Lung (tissue), 12 donors: ENCODE results near the gene CPSF7. TPM values are rescaled to one million over a fixed set of nuclear protein-coding genes. Genes with fewer than 3 reads are reported as not detected.

Source experiments
- ATAC-seq: fragments of 200-7000 bp; cut with Tn5 transposase; one replicate; pipeline ENCODE4 v1.9.1; 2020; ENCODE audit warnings: moderate number of reproducible peaks; ENCODE audit not compliant: insufficient read depth, low FRiP score
- DNase-seq, 3 donors: peaks; one replicate each; pipeline ENCODE4 v3.0.0-alpha.2; 2013 to 2017
- H3K27ac ChIP-seq, 2 donors: one replicate each; pipeline ENCODE4 v1.5.1; 2013; ENCODE audit warnings: mild to moderate bottlenecking in 2 of 2, moderate library complexity in 2 of 2, control low read depth in 1 of 2, inconsistent platforms in 1 of 2, low read depth in 1 of 2, low read length in 1 of 2
- H3K27me3 ChIP-seq, 3 donors: one replicate each; pipeline ENCODE4 v1.5.1; 2013; ENCODE audit warnings: low read length in 2 of 3; ENCODE audit not compliant: control insufficient read depth in 3 of 3, insufficient read depth in 3 of 3
- H3K36me3 ChIP-seq, 4 donors: one replicate each; pipeline ENCODE4 v1.5.1; 2013; ENCODE audit warnings: low read length in 4 of 4, mild to moderate bottlenecking in 1 of 4, moderate library complexity in 1 of 4; ENCODE audit not compliant: control insufficient read depth in 4 of 4, insufficient read depth in 4 of 4
- H3K4me1 ChIP-seq, 5 donors: one replicate each; pipeline ENCODE4 v1.5.1; 2013; ENCODE audit warnings: low read length in 5 of 5, mild to moderate bottlenecking in 2 of 5, moderate library complexity in 1 of 5; ENCODE audit not compliant: control insufficient read depth in 5 of 5, insufficient read depth in 5 of 5
- H3K4me3 ChIP-seq: one replicate; pipeline ENCODE4 v1.5.1; 2013; ENCODE audit warnings: mild to moderate bottlenecking, control low read depth, moderate library complexity
- H3K9ac ChIP-seq, 2 donors: one replicate each; pipeline ENCODE4 v1.5.1; 2013; ENCODE audit warnings: low read length in 2 of 2, control low read depth in 1 of 2; ENCODE audit not compliant: insufficient read depth in 1 of 2
- H3K9me3 ChIP-seq, 4 donors: one replicate each; pipeline ENCODE4 v1.5.1; 2013; ENCODE audit warnings: low read length in 3 of 4, mild to moderate bottlenecking in 1 of 4, moderate library complexity in 1 of 4; ENCODE audit not compliant: control insufficient read depth in 4 of 4, insufficient read depth in 3 of 4
- WGBS, 2 donors: extraction: QIAGEN DNeasy Blood & Tissue Kit; methylation state at CpG; one replicate each; pipeline ENCODE4 v1.1.7; 2013; 5-methylcytosine and 5-hydroxymethylcytosine counted together
- polyA plus RNA-seq, 2 donors: library from polyadenylated mRNA; stranded (reverse); fragments of 200-250 nt; gene quantifications; one replicate each; pipeline ENCODE4 v1.2.1, GENCODE V29; 2013
- total RNA-seq, 2 donors: library from RNA; depleted of rRNA in 1 of 2; stranded (reverse); fragments of >200 nt in 1 of 2; gene quantifications; one replicate each; pipeline ENCODE4 v1.2.1, GENCODE V29; 2014 to 2021
- TF ChIP-seq, protein P1 (sequence below): IDR thresholded peaks from 2 replicates; pipeline ENCODE4 v1.5.1; 2012; ENCODE audit warnings: mild to moderate bottlenecking; ENCODE audit errors: control extremely low read depth, extremely low read depth
- donor health status: control.
- donor health status: control.
- donor health status: Bipolar disorder and iron deficiency.
- donor health status: healthy.
- donor health status: DM: yes; HTN: yes; CAD: no.

Gene CPSF7
- total and polyA plus RNA-seq, 4 donors = 34.8 to 64.7 (median 52.5) TPM

- 1% methylated on average over 12 of the region's 12 CpGs for WGBS, 2 donors
- Histone ChIP-seq H3K9me3 (no peaks in the 10 kb centered on the region), H3K27me3 (no peaks in the 10 kb centered on the region), H3K4me1 (peaks cover 0 to 18% (median 4%) of the 10 kb centered on the region in 5 donors), H3K36me3 (peaks cover 19 to 34% (median 23%) of the 10 kb centered on the region in 4 donors), H3K4me3 (peak overlapping the region; percentile 80), H3K9ac (peak overlapping the region; percentile 46 to 90), H3K27ac (peak overlapping the region; percentile 99 to 100)
- ATAC-seq (no peak), DNase-seq (peak in 1 of 3 donors; percentile 26)
- TF ChIP-seq, protein P1, sequence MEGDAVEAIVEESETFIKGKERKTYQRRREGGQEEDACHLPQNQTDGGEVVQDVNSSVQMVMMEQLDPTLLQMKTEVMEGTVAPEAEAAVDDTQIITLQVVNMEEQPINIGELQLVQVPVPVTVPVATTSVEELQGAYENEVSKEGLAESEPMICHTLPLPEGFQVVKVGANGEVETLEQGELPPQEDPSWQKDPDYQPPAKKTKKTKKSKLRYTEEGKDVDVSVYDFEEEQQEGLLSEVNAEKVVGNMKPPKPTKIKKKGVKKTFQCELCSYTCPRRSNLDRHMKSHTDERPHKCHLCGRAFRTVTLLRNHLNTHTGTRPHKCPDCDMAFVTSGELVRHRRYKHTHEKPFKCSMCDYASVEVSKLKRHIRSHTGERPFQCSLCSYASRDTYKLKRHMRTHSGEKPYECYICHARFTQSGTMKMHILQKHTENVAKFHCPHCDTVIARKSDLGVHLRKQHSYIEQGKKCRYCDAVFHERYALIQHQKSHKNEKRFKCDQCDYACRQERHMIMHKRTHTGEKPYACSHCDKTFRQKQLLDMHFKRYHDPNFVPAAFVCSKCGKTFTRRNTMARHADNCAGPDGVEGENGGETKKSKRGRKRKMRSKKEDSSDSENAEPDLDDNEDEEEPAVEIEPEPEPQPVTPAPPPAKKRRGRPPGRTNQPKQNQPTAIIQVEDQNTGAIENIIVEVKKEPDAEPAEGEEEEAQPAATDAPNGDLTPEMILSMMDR = no peak
Observed at GRCh38 chr11:61362542-61362875, 67.3 kb downstream of the CPSF7 start.

- ATAC-seq (peak; percentile 97), DNase-seq (peak; percentile 94 to 95 (median 95))
- peak within 1 kb of the TSS; percentile 80 for H3K4me3 ChIP-seq
- H3K27me3 ChIP-seq = no peaks in the 10 kb centered on the region
- TF ChIP-seq, protein P1 = no peak
- peaks cover 14 to 28% (median 18%) of the 10 kb centered on the region in 4 donors for H3K36me3 ChIP-seq
- H3K9ac ChIP-seq = peak within 1 kb of the TSS; percentile 46 to 90
- no peaks in the 10 kb centered on the region for H3K9me3 ChIP-seq
- WGBS, 2 donors = 1% methylated on average over 63 of the region's 63 CpGs
- peak within 1 kb of the TSS; percentile 99 to 100 for H3K27ac ChIP-seq
- H3K4me1 ChIP-seq = peaks cover 0 to 18% (median 4%) of the 10 kb centered on the region in 5 donors
Observed at GRCh38 chr11:61361741-61362541, 67.8 kb downstream of the CPSF7 start, which contains the start of the genes CYB561A3 and TMEM138. TSS of gene CYB561A3 (minus strand) at chr11:61361882. CDS start at chr11:61356713, 5,169 bp downstream. TSS of gene TMEM138 (plus strand) at chr11:61362374. CDS start at chr11:61364391, 2,017 bp downstream.

GRCh38 chr11:61361237-61361740, 68.5 kb downstream of the CPSF7 start:
- H3K4me1 ChIP-seq = peaks cover 0 to 18% (median 4%) of the 10 kb centered on the region in 5 donors
- peak overlapping the region; percentile 46 to 86 for H3K9ac ChIP-seq
- ATAC-seq (no peak), DNase-seq (no peak)
- peak overlapping the region; percentile 80 for H3K4me3 ChIP-seq
- WGBS, 2 donors = 4% methylated on average over 22 of the region's 22 CpGs
- no peaks in the 10 kb centered on the region for H3K9me3 ChIP-seq
- TF ChIP-seq, protein P1 = no peak
- H3K27ac ChIP-seq = peak overlapping the region; percentile 99 to 100
- no peaks in the 10 kb centered on the region for H3K27me3 ChIP-seq
- H3K36me3 ChIP-seq = peaks cover 13 to 22% (median 14%) of the 10 kb centered on the region in 4 donors
